NK-92 (cell line): ENCODE results near the gene GNG7.
"Not testable (repeated sequence)": the region's sequence is repeated elsewhere in the genome, so short reads cannot be mapped to it uniquely, and the experiment has no call there.

Experiments
- DNase-seq: peaks from one replicate; lab custom pipeline; 2025; ENCODE audit not compliant: unreplicated experiment; lab: John Stamatoyannopoulos, UW

Gene GNG7

GRCh38 chr19:2542341-2543069, 160.0 kb downstream of the GNG7 start:
- DNase-seq, result no peak

- no peak for DNase-seq
Measured at GRCh38 chr19:2540646-2541454, 161.6 kb downstream of the GNG7 start.

- no peak for DNase-seq
Measured at GRCh38 chr19:2540251-2540645, 162.2 kb downstream of the GNG7 start.

GRCh38 chr19:2538096-2538757, 164.3 kb downstream of the GNG7 start:
- DNase-seq, result no peak

- not testable (repeated sequence) for DNase-seq
Measured at GRCh38 chr19:2537584-2537983, 164.9 kb downstream of the GNG7 start.

GRCh38 chr19:2536461-2536860, 166.0 kb downstream of the GNG7 start:
- no peak for DNase-seq

GRCh38 chr19:2534423-2535013, 168.0 kb downstream of the GNG7 start:
- no peak for DNase-seq

GRCh38 chr19:2533686-2534422, 168.6 kb downstream of the GNG7 start:
- DNase-seq, result no peak

- no peak for DNase-seq
Measured at GRCh38 chr19:2533072-2533425, 169.4 kb downstream of the GNG7 start.

- DNase-seq, result no peak
Measured at GRCh38 chr19:2532252-2533071, 170.0 kb downstream of the GNG7 start.

- not testable (repeated sequence) for DNase-seq
Measured at GRCh38 chr19:2529942-2530341, 172.6 kb downstream of the GNG7 start.

- no peak for DNase-seq
Measured at GRCh38 chr19:2529473-2529918, 173.0 kb downstream of the GNG7 start.

- no peak for DNase-seq
Measured at GRCh38 chr19:2528675-2529101, 173.8 kb downstream of the GNG7 start.

GRCh38 chr19:2527686-2528085, 174.8 kb downstream of the GNG7 start:
- no peak for DNase-seq

- no peak for DNase-seq
Measured at GRCh38 chr19:2527171-2527570, 175.3 kb downstream of the GNG7 start.

- no peak for DNase-seq
Measured at GRCh38 chr19:2524840-2525723, 177.4 kb downstream of the GNG7 start.

- DNase-seq, result no peak
Measured at GRCh38 chr19:2524361-2524839, 178.1 kb downstream of the GNG7 start.

GRCh38 chr19:2523630-2524311, 178.7 kb downstream of the GNG7 start:
- no peak for DNase-seq
